Hematopoietic multipotent progenitor cell treated with erythropoietin and hydrocortisone succinate and interleukin-3 and kit ligand, for 17 days (in vitro differentiated cells): Measurements from ENCODE around the gene C21orf58.
"Not testable (repeated sequence)": the region's sequence is repeated elsewhere in the genome, so short reads cannot be mapped to it uniquely, and the experiment has no call there.

ENCODE experiments used
- DNase-seq: peaks from one replicate; pipeline ENCODE4 v3.0.0-alpha.2; 2015; ENCODE audit warnings: low spot score

Gene C21orf58

DNA sequence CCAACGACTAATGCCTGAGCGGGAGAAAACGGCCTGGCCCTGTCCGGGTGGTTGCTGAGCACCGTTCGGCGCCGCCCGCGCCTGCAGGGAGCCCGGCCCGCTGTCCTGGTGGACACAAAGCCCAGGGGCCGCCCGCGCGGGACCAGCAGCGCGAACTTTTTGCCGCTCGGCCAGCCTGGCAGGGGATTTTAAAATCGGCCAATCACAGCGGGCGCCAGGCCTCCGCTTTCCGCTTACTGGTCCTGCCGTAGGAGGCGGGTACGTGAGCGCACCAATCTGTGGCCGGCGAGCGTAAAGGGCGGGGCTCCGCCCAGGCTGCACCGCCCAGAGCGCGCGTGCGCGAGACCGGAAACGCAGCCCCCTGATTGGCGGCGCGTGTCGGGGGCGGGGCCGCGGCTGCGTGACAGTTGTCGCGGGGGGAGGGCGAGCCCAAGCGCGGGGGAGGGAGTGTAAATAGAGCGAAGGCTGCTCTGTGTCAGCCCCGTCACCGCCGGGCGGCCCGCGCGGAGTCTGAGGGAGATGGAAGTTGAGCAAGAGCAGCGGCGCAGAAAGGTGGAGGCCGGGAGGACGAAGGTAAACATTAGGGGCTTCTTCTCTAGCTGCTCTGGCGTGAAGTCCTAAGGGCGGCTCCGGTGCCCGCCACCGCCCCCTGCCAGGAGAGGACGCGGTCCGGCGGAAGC, at the start of gene C21orf58, which contains the start of gene PCNT:
Gene C21orf58, minus strand, starts transcription at position 161 of the 680 bp plus-strand sequence. CDS start 1,132 bp downstream, outside the sequence.
Gene PCNT, plus strand, starts transcription at position 447 of the 680 bp plus-strand sequence. Its CDS starts 73 bp downstream, at position 520.
- DNase-seq = peak; percentile 99

DNA sequence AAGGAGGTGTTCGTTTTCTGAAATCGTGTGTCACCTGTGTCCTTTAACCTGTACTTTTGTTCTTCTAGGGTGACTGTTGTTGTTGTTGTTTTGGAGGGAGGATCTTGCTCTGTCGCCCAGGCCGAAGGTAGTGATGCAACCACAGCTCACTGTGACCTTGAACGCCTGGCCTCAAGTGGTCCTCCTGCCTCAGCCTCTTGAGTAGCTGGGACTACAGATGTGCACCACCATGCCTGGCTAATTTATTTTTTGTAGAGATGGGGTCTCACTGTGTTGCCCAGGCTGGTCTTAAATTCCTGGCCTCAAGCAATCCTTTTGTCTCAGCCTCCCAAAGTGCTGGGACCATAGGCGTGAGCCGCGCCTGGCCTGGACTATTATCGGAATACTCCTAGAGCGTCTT, 49.3 kb upstream of the C21orf58 start:
- not testable (repeated sequence) for DNase-seq

DNA sequence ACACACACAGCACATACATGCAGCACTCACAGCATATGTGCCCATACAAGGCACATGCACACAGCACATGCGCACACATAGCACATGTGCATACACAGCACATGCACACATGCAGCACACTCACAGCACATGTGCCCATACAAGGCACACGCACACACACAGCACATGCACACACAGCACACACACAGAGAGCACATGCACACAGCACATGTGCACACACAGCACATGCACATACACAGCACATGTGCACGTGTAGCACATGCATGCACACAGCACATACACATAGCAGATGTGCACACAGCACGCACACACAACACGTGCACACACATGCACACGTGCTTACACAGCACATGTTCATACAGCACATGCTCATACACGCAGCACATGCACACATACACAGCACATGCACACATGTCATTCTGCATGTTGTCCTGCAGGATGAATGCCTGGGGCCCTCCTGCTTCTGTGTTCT, 48.4 kb upstream of the C21orf58 start:
- DNase-seq = no peak

DNA sequence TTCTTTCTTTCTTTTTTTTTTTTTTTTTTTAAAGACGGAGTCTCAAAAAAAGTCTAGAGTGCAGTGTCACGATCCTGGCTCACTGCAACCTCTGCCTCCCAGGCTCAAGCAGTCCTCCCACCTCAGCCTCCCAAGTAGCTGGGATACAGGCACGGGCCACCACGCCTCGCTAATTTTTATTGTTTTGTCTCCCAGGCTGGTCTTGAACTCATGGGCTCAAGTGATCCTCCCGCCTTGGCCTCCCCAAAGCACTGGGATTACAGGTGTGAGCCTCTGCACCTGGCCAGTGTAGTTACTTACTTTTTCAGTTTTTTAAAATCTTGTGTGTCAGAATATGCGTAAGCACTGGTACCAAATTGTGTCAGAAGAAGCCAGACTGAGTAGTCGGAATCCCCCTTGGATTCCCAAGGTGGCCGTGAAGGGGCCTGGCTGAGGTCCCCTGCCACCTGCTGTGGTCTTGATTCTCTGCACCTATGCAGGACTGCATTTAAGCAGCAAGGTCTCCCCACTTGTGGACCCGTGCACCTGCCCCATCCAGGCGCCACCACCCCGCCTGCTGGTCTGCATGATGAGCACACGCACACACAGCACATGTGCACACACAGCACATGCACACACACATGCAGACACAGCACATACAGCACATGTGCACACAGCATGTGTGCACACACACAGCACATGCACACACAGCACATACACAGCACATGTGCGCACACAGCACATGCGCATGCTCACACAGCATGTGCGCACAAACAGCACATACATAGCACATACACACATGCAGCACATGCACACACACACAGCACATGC, 47.7 kb upstream of the C21orf58 start:
- no peak for DNase-seq

DNA sequence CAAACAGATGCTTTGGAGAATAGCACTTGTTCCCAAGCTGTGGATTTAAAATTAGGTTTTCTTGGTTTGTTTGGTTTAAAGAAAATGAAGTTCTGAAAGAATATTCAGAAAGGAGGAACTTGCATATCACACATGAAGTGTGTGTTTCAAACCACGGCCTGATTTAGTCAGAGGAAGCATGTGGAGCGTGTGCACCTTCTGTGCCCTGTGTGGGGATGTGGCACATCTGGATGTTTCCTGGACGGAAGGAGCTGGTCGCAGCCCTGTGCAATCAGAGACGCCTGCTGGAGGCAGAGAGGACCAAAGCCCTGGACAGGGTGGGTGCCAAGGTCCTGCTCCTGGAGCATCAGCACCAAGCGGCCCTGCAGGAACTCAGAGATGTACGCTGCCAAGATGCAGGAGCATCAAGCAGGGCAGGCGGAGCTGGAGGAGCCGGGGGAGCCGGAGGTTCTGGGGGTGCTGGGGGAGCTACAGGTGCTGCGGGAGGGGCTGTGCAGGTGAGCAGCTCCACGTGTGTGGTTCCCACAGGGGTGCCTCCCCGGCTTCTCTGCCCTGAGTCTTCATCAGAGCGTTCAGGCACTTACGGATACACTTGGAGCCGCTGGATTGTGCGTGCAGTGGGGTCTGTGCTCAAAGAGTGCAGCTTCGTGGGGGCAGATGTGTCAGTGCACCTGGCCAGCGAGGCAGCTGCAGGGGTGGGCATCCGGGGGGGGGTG, 46.0 kb upstream of the C21orf58 start:
- no peak for DNase-seq

GRCh38 chr21:46368533-46369285, 45.0 kb upstream of the C21orf58 start:
- DNase-seq = no peak

- no peak for DNase-seq
Measured at GRCh38 chr21:46366966-46367365, 43.3 kb upstream of the C21orf58 start.

- no peak for DNase-seq
Measured at GRCh38 chr21:46366561-46366960, 42.9 kb upstream of the C21orf58 start.

DNA sequence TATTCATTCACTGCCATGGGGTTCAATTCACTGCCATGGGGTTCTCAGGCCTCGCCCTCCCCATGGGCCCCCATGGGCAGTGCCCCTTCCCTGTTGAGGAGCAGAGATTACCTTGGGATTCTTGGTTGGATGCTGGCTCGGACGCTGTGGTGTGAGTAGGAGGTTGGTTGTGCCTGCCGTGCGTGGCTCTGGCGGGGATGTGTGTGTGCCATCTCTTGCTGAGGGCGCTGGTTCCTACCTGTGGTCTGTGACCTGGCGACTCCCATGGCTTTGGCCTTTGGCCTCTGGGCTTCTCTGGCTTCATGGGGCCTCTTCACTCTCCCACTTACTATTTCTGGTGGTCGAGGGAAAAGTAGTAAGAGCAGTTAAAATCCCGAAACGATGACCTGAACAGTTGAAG, 42.4 kb upstream of the C21orf58 start:
- DNase-seq = no peak

GRCh38 chr21:46363698-46364097, 40.0 kb upstream of the C21orf58 start:
- DNase-seq = no peak

GRCh38 chr21:46362946-46363345, 39.3 kb upstream of the C21orf58 start:
- DNase-seq = no peak

DNA sequence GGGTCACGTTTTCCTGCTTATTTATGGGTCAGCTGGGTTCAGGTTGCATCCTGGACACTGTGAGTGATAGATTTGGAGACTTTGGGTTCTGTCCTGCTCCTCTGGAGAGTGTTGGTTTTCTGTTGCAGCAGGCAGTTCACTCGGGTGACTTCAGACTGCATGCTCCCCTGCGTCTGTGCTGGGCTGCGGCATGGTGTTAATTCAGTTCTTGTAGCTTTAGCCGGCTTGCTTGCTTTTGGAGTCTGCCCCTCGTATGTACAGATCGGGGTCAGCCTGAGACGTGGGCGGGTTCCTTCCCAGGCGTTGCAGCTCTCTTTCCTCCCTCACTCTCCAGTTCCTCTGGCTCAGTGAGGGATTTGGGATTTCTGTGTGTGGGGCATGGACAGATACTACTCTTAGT, 38.3 kb upstream of the C21orf58 start:
- DNase-seq = no peak

DNA sequence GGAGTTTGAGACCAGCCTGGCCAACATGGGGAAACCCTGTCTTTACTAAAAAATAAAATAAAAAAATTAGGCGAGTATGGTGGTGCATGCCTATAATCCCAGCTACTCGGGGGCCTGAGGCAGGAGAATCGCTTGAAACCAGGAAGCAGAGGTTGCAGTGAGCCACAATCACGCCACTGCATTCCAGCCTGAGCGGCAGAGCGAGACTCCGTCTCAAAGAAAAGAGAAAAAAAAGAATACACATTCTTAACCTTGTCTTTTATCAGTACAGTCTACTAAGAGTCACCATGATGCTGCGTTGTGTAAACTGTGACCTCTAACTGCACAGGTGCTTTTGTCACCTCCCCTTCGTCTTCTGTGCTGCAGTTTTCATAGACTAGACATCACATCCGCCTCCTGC, 37.5 kb upstream of the C21orf58 start:
- no peak for DNase-seq

GRCh38 chr21:46357684-46358425, 34.2 kb upstream of the C21orf58 start:
- DNase-seq = no peak

- DNase-seq = no peak
Measured at GRCh38 chr21:46357335-46357604, 33.6 kb upstream of the C21orf58 start.

GRCh38 chr21:46356494-46357334, 33.0 kb upstream of the C21orf58 start:
- no peak for DNase-seq

DNA sequence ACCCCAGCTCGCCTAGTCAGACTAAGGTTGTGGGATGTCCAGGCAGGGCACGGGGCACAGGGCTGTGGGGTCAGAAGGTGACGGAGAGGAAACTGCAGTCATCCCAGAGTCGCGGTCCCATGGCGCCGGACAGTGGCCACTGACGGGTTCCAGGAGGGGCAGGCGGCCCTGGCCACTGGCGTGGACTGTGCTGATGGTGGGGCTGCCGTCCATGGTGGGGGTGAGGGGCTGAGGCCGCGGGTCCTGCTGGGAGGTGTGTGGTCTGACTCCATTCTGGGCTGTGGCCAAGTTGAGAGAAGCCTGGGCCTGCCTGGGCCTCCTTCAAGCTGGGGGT, 32.3 kb upstream of the C21orf58 start:
- no peak for DNase-seq

GRCh38 chr21:46355161-46356004, 31.7 kb upstream of the C21orf58 start:
- no peak for DNase-seq

DNA sequence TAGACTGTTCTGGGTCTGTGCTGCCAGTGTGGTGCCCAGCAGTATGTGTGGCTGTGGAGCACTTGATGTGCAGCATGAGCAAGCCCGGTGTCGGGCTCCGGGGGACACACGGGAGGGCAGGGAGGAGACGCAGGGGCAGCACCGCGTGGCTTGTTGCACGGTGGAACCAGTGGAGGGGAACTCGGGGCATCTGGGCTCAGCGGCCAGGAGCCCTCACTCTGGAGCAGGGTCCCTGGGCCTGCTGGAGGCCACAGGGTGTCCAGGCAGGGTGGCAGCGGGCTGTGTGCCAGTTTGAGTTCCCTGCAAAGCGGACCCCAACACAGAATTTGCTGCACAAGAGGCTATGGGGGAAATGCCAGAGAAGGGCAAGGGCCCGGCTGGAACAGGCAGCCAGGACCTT, 30.8 kb upstream of the C21orf58 start:
- DNase-seq = no peak

GRCh38 chr21:46354046-46354445, 30.4 kb upstream of the C21orf58 start:
- no peak for DNase-seq
